Measurements from ENCODE around the gene ADPRS.

DNA sequence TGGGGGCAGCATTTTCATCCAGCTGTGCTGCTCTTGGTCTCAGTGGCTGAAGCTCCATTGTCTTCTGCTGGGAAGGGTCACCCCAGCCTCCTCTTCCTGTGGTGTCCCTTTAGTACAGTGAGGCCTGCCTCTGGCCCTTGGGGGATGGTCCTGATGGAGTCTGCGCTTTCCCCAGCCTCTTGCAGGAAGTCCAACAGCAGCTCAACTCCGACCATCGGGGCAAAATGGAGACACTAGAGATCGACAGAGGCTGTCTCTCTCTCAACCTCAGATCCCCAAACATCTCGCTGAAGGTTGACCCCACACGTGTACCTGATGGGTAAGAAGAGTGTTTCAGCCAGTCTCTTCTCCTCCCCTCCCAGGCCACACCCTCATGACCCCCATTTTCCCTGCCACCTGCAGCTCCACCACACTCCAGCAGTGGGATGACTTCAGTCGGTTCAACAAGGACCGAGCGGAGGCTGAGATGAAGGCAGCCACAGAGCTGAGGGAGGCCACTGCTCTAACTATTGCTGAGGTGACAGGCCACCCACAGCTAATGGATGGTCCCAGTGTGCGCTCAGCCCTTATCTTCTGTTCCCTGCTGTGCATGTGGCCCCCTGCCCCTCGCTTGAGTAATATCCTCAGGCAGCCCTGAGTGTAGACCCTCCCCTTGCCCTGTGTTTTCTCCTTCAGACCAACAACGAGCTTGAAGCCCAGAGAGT lies 2.0 kb upstream of the ADPRS start:
- TF ChIP-seq CTCF (IDR thresholded peaks at IDR 0.05) (no peak), POLR2AphosphoS5 (IDR thresholded peaks at IDR 0.05) (no peak), POLR2A (IDR thresholded peaks at IDR 0.05) (no peak)

Measured in gastroesophageal sphincter (tissue), 3 donors.